Kidney epithelial cell (primary cell): ENCODE data around the gene CAPN11. TPM values are rescaled to one million over a fixed set of nuclear protein-coding genes. Genes with fewer than 3 reads are reported as not detected.

Source experiments
- total RNA-seq: library from RNA; depleted of rRNA; stranded (reverse); fragments of >200 nt; gene quantifications from 2 replicates; pipeline ENCODE4 v1.2.3, GENCODE V29; 2015

The CAPN11 gene
- total RNA-seq, 1 donor from 2014 or later, result not detected

Other genes with a start within 250 kb of the CAPN11 start
- gene MRPL14, start 31.4 kb upstream of the CAPN11 start, total RNA-seq, result 85.9 and 98.5 TPM in 2 replicates
- gene TMEM63B, start 31.3 kb upstream of the CAPN11 start, total RNA-seq, result 59.3 and 61.8 TPM in 2 replicates
- gene MYMX, start 58.1 kb downstream of the CAPN11 start, total RNA-seq, result not detected in 2 replicates
- 36.1 and 43.9 TPM in 2 replicates for gene SLC29A1, start 64.8 kb downstream of the CAPN11 start, total RNA-seq
- gene HSP90AB1, start 88.3 kb downstream of the CAPN11 start, total RNA-seq, result 1,065 and 1,294 TPM in 2 replicates
- gene SLC35B2, start 98.7 kb downstream of the CAPN11 start, total RNA-seq, result 67.3 and 78.2 TPM in 2 replicates
- gene NFKBIE, start 106.7 kb downstream of the CAPN11 start, total RNA-seq, result 46.3 and 61.5 TPM in 2 replicates
- gene TMEM151B, start 111.6 kb downstream of the CAPN11 start, total RNA-seq, result 0.13 and 0.21 TPM in 2 replicates
- gene AARS2, start 154.5 kb downstream of the CAPN11 start, total RNA-seq, result 11.9 and 16.6 TPM in 2 replicates
- not detected in 2 replicates for gene SPATS1, start 183.8 kb downstream of the CAPN11 start, total RNA-seq
- gene CDC5L, start 228.9 kb downstream of the CAPN11 start, total RNA-seq, result 22.9 and 24.9 TPM in 2 replicates